ENCODE results near the gene GRIK1. TPM values are rescaled to one million over a fixed set of nuclear protein-coding genes. Genes with fewer than 3 reads are reported as not detected.

The GRIK1 gene
- total and polyA plus RNA-seq, 4 donors = not detected

DNA sequence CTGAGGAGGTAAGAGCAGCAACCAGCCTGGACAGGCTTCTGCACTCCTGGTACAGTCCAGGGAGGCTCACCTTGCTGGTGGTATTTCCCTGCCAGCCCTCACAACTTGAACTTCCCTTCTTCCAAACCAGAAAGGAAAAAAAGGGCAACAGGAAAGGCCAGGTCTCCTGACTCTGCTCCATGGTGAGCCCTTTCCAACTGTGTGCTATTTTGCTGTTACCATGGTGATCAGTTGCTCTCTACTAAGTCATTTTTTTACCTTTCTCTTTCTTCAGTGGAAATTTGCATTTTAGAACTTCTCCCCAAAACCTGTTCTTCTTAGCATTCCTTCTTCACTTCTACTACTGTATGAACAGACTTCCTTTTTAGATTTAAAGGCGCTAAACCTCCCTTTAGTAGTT is 164.3 kb downstream of the GRIK1 start:
- Histone ChIP-seq H3K4me3 (ENCODE audit: low read length in 2 of 2) (no peak overlapping the region), H3K4me1 (ENCODE audit: control insufficient read depth in 1 of 2, insufficient read depth in 2 of 2, low read length in 2 of 2) (no peaks in the 10 kb centered on the region), H3K36me3 (ENCODE audit: control insufficient read depth in 1 of 2, insufficient read depth in 2 of 2, low read length in 1 of 2) (no peaks in the 10 kb centered on the region), H3K9me3 (ENCODE audit: control insufficient read depth, low read length) (no peaks in the 10 kb centered on the region), H3K27ac (ENCODE audit: low read depth in 1 of 2, low read length in 2 of 2) (no peak overlapping the region), H3K27me3 (ENCODE audit: control insufficient read depth in 1 of 2, insufficient read depth in 2 of 2, low read length in 1 of 2) (no peaks in the 10 kb centered on the region)
- DNase-seq (no peak), ATAC-seq (ENCODE audit: low FRiP score) (no peak)
- intact Hi-C loops (cut with DNase I) = no loop called here
- WGBS, 2 donors = 90 to 100% methylated on average over 1 of the region's 1 CpG

DNA sequence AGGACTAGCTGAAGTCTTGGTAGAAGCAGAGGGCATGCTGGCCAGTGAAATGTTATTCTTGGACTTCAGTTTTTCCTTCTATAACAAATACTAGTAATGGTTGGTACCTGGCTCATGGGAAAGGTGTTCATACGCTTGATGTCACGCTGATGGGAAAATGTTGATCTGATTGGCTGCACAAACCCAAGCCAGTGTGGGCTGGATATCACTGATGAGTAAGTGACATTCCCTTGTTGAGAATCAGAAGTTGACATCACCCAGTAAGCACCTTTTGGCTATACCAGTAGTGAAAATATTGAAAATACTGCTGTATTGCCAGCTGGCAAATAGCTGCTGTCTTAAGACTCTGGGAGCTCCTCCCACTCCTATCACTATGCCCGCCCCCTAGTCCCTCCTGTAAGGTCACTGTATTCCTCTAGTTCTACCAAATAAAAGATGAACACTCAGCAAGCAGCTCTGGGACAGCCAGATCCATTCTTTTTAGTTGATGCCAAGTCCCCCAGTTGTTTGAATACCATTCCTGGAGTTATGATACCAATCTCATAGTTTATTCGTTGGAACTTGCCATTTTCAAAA is 168.2 kb downstream of the GRIK1 start:
- H3K4me3 ChIP-seq (ENCODE audit: low read length in 2 of 2) = no peak overlapping the region
- no peaks in the 10 kb centered on the region for H3K4me1 ChIP-seq (ENCODE audit: control insufficient read depth in 1 of 2, insufficient read depth in 2 of 2, low read length in 2 of 2)
- no peaks in the 10 kb centered on the region for H3K9me3 ChIP-seq (ENCODE audit: control insufficient read depth, low read length)
- no peaks in the 10 kb centered on the region for H3K27me3 ChIP-seq (ENCODE audit: control insufficient read depth in 1 of 2, insufficient read depth in 2 of 2, low read length in 1 of 2)
- 89 to 91% methylated on average over 4 of the region's 4 CpGs for WGBS, 2 donors
- H3K27ac ChIP-seq (ENCODE audit: low read depth in 1 of 2, low read length in 2 of 2) = no peak overlapping the region
- intact Hi-C loops (cut with DNase I) = no loop called here
- DNase-seq (no peak), ATAC-seq (ENCODE audit: low FRiP score) (no peak)
- H3K36me3 ChIP-seq (ENCODE audit: control insufficient read depth in 1 of 2, insufficient read depth in 2 of 2, low read length in 1 of 2) = no peaks in the 10 kb centered on the region

DNA sequence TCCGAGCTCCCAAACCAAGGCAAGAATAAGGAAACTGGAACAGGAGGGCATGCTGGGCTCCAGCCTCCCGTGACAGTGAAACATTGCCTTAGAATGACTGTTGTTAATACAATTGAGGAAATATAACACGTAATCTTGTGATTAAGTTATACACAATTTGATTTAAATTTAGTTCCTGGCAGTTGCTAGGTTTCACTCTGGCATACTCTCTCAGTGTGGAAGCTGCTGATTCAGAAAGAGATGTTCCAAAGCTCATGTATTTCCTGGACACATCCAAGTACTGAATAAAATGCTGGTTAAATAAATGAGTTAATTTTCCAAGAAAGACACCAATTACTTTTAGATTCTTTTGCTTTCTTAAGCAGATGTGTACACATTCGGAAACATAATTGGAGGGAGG is 176.1 kb downstream of the GRIK1 start:
- H3K9me3 ChIP-seq (ENCODE audit: control insufficient read depth, low read length) = peaks cover 2% of the 10 kb centered on the region
- ATAC-seq (ENCODE audit: low FRiP score) = no peak
- H3K27me3 ChIP-seq (ENCODE audit: control insufficient read depth in 1 of 2, insufficient read depth in 2 of 2, low read length in 1 of 2) = no peaks in the 10 kb centered on the region
- H3K4me3 ChIP-seq (ENCODE audit: low read length in 2 of 2) = no peak overlapping the region
- no peak for DNase-seq
- 53 to 66% methylated on average over 4 of the region's 4 CpGs for WGBS, 2 donors
- no peaks in the 10 kb centered on the region for H3K36me3 ChIP-seq (ENCODE audit: control insufficient read depth in 1 of 2, insufficient read depth in 2 of 2, low read length in 1 of 2)
- intact Hi-C loops (cut with DNase I) = no loop called here
- H3K27ac ChIP-seq (ENCODE audit: low read depth in 1 of 2, low read length in 2 of 2) = no peak overlapping the region
- no peaks in the 10 kb centered on the region for H3K4me1 ChIP-seq (ENCODE audit: control insufficient read depth in 1 of 2, insufficient read depth in 2 of 2, low read length in 2 of 2)

DNA sequence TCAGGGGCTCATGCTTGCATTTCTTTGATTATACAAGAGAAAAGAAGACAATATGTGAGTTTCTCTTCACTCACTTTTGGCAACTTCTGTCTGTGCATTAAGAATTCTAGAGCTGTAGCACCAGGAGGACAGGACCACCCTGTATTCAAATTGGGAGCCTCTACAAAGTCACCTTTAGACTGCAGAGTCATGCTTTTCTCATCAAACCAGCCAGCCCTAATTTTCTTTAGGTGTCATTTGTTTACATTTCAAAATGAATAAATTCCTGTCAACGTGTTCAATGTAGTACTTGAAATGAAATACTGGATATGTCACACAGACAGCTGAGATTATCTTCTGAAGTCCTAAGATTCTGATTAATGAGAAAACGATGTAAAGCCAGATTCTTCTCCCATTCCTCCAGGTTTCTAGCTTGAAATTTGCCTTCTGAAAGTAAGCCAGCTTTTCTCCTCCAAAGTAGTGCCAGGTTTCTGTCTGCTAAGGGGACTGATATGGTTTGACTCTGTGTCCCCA is 177.2 kb downstream of the GRIK1 start:
- H3K27me3 ChIP-seq (ENCODE audit: control insufficient read depth in 1 of 2, insufficient read depth in 2 of 2, low read length in 1 of 2) = no peaks in the 10 kb centered on the region
- H3K4me3 ChIP-seq (ENCODE audit: low read length in 2 of 2) = no peak overlapping the region
- intact Hi-C loops (cut with DNase I) = no loop called here
- H3K9me3 ChIP-seq (ENCODE audit: control insufficient read depth, low read length) = peaks cover 2% of the 10 kb centered on the region
- WGBS, 2 donors = 40 to 69% methylated on average over 2 of the region's 2 CpGs
- no peaks in the 10 kb centered on the region for H3K36me3 ChIP-seq (ENCODE audit: control insufficient read depth in 1 of 2, insufficient read depth in 2 of 2, low read length in 1 of 2)
- H3K4me1 ChIP-seq (ENCODE audit: control insufficient read depth in 1 of 2, insufficient read depth in 2 of 2, low read length in 2 of 2) = no peaks in the 10 kb centered on the region
- ATAC-seq (ENCODE audit: low FRiP score) (no peak), DNase-seq (no peak)
- H3K27ac ChIP-seq (ENCODE audit: low read depth in 1 of 2, low read length in 2 of 2) = no peak overlapping the region

GRCh38 chr21:29753216-29753615 is 186.6 kb downstream of the GRIK1 start:
- Histone ChIP-seq H3K9me3 (ENCODE audit: control insufficient read depth, low read length) (no peaks in the 10 kb centered on the region), H3K27me3 (ENCODE audit: control insufficient read depth in 1 of 2, insufficient read depth in 2 of 2, low read length in 1 of 2) (peaks cover 0 to 2% of the 10 kb centered on the region in 2 donors), H3K4me1 (ENCODE audit: control insufficient read depth in 1 of 2, insufficient read depth in 2 of 2, low read length in 2 of 2) (no peaks in the 10 kb centered on the region), H3K36me3 (ENCODE audit: control insufficient read depth in 1 of 2, insufficient read depth in 2 of 2, low read length in 1 of 2) (no peaks in the 10 kb centered on the region), H3K27ac (ENCODE audit: low read depth in 1 of 2, low read length in 2 of 2) (no peak overlapping the region), H3K4me3 (ENCODE audit: low read length in 2 of 2) (no peak overlapping the region)
- intact Hi-C loops (cut with DNase I) = no loop called here
- DNase-seq (no peak), ATAC-seq (ENCODE audit: low FRiP score) (no peak)
- 61% methylated on average over 3 of the region's 3 CpGs for WGBS, 2 donors

DNA sequence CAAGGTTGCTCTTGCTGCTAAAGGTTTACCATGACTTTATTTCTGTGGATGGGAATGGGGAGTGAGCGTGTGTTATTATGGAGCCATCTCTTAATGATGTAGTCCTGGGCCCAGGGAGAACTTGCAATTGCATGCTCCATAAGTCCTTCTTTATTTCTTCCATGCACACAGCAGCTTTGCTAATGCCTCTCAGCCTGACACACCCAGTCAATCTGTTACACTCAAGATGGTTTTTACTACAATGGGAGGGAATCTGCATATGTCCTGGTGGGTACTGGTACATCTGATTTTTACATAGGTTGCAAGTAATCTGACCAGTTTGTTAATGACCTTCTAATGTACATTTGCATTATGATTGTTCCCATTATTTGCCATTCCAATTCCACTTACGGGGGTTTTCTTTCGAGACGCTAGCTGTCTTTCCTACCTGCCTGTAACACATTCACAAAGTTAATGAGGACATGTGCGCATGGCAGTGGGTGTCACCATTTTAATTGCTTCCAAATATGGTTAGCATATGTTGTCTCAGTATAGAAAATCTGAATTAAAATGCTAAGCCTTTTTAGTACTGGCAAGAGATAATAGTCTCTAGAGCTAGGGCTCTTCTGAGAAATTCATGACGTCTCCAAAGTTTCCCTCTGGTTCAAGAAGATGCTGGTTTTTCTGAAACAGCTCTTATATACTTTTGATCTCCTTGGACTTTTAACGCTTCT is 188.2 kb downstream of the GRIK1 start:
- Histone ChIP-seq H3K36me3 (ENCODE audit: control insufficient read depth in 1 of 2, insufficient read depth in 2 of 2, low read length in 1 of 2) (no peaks in the 10 kb centered on the region), H3K4me1 (ENCODE audit: control insufficient read depth in 1 of 2, insufficient read depth in 2 of 2, low read length in 2 of 2) (no peaks in the 10 kb centered on the region), H3K4me3 (ENCODE audit: low read length in 2 of 2) (no peak overlapping the region), H3K27ac (ENCODE audit: low read depth in 1 of 2, low read length in 2 of 2) (no peak overlapping the region), H3K9me3 (ENCODE audit: control insufficient read depth, low read length) (no peaks in the 10 kb centered on the region), H3K27me3 (ENCODE audit: control insufficient read depth in 1 of 2, insufficient read depth in 2 of 2, low read length in 1 of 2) (peaks cover 0 to 2% of the 10 kb centered on the region in 2 donors)
- intact Hi-C loops (cut with DNase I) = no loop called here
- ATAC-seq (ENCODE audit: low FRiP score) = no peak
- DNase-seq = no peak
- 96 to 97% methylated on average over 7 of the region's 7 CpGs for WGBS, 2 donors

GRCh38 chr21:29749957-29750356 is 189.8 kb downstream of the GRIK1 start:
- H3K27me3 ChIP-seq (ENCODE audit: control insufficient read depth in 1 of 2, insufficient read depth in 2 of 2, low read length in 1 of 2) = peaks cover 0 to 2% of the 10 kb centered on the region in 2 donors
- no peak for DNase-seq
- H3K27ac ChIP-seq (ENCODE audit: low read depth in 1 of 2, low read length in 2 of 2) = no peak overlapping the region
- no peaks in the 10 kb centered on the region for H3K36me3 ChIP-seq (ENCODE audit: control insufficient read depth in 1 of 2, insufficient read depth in 2 of 2, low read length in 1 of 2)
- no peak for ATAC-seq (ENCODE audit: low FRiP score)
- intact Hi-C loops (cut with DNase I) = no loop called here
- no peaks in the 10 kb centered on the region for H3K9me3 ChIP-seq (ENCODE audit: control insufficient read depth, low read length)
- WGBS, 2 donors = 93 to 100% methylated on average over 1 of the region's 1 CpG
- H3K4me1 ChIP-seq (ENCODE audit: control insufficient read depth in 1 of 2, insufficient read depth in 2 of 2, low read length in 2 of 2) = no peaks in the 10 kb centered on the region
- H3K4me3 ChIP-seq (ENCODE audit: low read length in 2 of 2) = no peak overlapping the region

DNA sequence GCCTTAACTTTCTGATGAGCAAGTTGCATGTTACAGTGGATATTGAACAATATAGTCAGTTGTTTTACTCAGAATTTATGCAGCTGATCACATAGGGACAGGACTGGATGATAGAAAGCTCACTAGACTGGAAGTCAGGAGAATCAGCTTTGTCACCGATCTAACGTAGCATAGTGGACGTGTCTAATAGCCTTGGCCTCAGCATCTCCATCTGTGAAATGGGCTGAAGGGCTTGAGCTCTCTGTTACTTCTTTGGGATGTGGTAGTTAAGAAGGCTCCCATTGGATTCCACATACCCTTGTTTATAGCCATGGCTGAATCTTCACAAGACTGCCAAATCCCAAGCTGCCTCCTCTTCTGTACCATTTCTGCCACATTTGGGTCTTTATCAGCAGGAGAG is 190.6 kb downstream of the GRIK1 start:
- intact Hi-C loops (cut with DNase I) = no loop called here
- WGBS, 2 donors = 95% methylated on average over 3 of the region's 3 CpGs
- Histone ChIP-seq H3K27me3 (ENCODE audit: control insufficient read depth in 1 of 2, insufficient read depth in 2 of 2, low read length in 1 of 2) (no peaks in the 10 kb centered on the region), H3K4me3 (ENCODE audit: low read length in 2 of 2) (no peak overlapping the region), H3K9me3 (ENCODE audit: control insufficient read depth, low read length) (peaks cover 1% of the 10 kb centered on the region), H3K27ac (ENCODE audit: low read depth in 1 of 2, low read length in 2 of 2) (no peak overlapping the region), H3K4me1 (ENCODE audit: control insufficient read depth in 1 of 2, insufficient read depth in 2 of 2, low read length in 2 of 2) (no peaks in the 10 kb centered on the region), H3K36me3 (ENCODE audit: control insufficient read depth in 1 of 2, insufficient read depth in 2 of 2, low read length in 1 of 2) (no peaks in the 10 kb centered on the region)
- ATAC-seq (ENCODE audit: low FRiP score) (no peak), DNase-seq (no peak)
